ENCODE results near the gene GRB2.

Gene GRB2

DNA sequence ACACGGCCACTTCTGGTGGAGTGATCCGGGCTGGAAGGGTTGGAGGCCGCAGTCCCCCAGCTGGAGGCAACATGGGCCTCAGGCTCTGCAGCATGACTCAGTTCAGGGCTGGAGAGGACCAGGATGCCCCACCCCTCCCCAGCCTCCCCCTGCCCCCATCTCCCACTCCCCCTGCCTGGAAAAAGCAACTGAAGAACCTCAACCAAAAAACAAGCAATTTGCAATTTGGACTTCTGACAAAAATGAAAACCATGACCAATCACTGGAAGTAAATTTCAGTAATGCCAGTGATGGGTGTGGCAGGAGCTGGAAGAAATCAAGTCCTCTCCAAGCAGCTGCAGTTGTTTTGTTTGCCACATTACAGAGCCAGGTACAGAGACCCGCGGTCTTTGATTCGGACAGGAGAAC, 127.8 kb downstream of the GRB2 start:
- Histone ChIP-seq H3K27ac (no peak overlapping the region), H3K27me3 (ENCODE audit: control insufficient read depth, insufficient read depth, low read length) (no peaks in the 10 kb centered on the region), H3K4me1 (no peaks in the 10 kb centered on the region), H3K9ac (no peak overlapping the region), H3K9me3 (ENCODE audit: control insufficient read depth, low read length) (no peaks in the 10 kb centered on the region), H3K4me3 (ENCODE audit: low read depth, low read length) (no peak overlapping the region), H3K79me2 (no peaks in the 10 kb centered on the region), H3K4me2 (ENCODE audit: low read length) (no peak overlapping the region), H2AFZ (no peak overlapping the region), H3K36me3 (ENCODE audit: control insufficient read depth, insufficient read depth, low read length) (no peaks in the 10 kb centered on the region)
- TF ChIP-seq, protein P1, sequence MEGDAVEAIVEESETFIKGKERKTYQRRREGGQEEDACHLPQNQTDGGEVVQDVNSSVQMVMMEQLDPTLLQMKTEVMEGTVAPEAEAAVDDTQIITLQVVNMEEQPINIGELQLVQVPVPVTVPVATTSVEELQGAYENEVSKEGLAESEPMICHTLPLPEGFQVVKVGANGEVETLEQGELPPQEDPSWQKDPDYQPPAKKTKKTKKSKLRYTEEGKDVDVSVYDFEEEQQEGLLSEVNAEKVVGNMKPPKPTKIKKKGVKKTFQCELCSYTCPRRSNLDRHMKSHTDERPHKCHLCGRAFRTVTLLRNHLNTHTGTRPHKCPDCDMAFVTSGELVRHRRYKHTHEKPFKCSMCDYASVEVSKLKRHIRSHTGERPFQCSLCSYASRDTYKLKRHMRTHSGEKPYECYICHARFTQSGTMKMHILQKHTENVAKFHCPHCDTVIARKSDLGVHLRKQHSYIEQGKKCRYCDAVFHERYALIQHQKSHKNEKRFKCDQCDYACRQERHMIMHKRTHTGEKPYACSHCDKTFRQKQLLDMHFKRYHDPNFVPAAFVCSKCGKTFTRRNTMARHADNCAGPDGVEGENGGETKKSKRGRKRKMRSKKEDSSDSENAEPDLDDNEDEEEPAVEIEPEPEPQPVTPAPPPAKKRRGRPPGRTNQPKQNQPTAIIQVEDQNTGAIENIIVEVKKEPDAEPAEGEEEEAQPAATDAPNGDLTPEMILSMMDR (IDR thresholded peaks at IDR 0.05), result no peak

DNA sequence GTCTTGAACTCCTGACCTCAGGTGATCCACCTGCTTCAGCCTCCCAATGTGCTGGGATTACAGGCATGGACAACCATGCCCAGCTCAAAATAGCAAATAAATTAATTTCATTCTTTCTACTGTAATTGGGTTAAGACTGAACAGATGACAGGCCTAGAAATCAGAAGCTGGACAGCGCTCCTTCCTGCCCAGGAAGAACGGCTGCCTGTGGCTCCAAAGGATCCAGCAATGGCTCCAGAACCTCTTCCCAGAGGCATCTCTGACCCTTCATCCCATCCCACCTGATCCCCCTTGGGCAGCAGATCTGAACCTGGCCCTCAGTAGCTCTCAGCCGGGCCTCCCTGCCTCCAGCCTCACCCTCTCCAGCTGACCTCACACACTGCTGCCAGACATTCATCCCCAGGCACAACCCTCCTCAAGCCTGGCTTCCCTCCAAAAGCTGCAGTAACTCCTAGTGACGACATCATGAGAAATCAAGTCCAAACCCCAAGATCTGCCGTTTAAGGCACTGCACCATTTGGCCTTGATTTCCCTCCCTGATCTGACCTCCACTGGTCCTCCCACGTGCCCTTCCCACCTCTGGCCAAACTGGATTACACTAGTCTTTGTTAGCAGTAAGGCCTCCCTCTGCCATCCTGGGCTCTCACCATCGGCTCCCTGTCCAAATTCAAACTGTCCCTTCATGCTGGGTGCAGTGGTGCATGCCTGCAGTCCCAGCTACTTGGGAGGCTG, 131.3 kb downstream of the GRB2 start:
- Histone ChIP-seq H3K4me3 (ENCODE audit: low read depth, low read length) (no peak overlapping the region), H3K27me3 (ENCODE audit: control insufficient read depth, insufficient read depth, low read length) (no peaks in the 10 kb centered on the region), H3K27ac (no peak overlapping the region), H3K4me1 (peaks cover 12% of the 10 kb centered on the region), H2AFZ (no peak overlapping the region), H3K9me3 (ENCODE audit: control insufficient read depth, low read length) (no peaks in the 10 kb centered on the region), H3K36me3 (ENCODE audit: control insufficient read depth, insufficient read depth, low read length) (no peaks in the 10 kb centered on the region), H3K4me2 (ENCODE audit: low read length) (no peak overlapping the region), H3K79me2 (no peaks in the 10 kb centered on the region), H3K9ac (no peak overlapping the region)
- TF ChIP-seq, protein P1 (IDR thresholded peaks at IDR 0.05), result no peak

DNA sequence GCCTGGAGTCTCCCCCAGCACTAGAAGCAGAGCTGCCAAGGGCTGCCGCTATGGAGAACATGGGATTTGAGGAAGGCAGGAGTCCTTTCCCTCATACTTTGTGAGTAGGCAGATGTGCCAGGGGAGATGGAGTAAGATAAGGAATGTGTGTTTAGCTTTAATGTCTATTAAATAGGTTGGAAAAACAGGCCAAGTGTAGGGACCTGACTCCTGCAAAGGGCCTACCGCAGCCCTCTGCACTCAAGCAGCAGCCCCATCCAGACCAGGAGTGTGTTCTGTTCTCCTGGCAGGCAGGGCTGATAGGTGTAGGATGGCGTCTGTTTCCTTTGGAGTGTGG, 132.7 kb downstream of the GRB2 start:
- TF ChIP-seq, protein P1 (IDR thresholded peaks at IDR 0.05), result no peak
- Histone ChIP-seq H3K36me3 (ENCODE audit: control insufficient read depth, insufficient read depth, low read length) (no peaks in the 10 kb centered on the region), H3K9me3 (ENCODE audit: control insufficient read depth, low read length) (no peaks in the 10 kb centered on the region), H2AFZ (no peak overlapping the region), H3K4me1 (peaks cover 14% of the 10 kb centered on the region), H3K9ac (no peak overlapping the region), H3K27me3 (ENCODE audit: control insufficient read depth, insufficient read depth, low read length) (no peaks in the 10 kb centered on the region), H3K4me2 (ENCODE audit: low read length) (no peak overlapping the region), H3K4me3 (ENCODE audit: low read depth, low read length) (no peak overlapping the region), H3K27ac (no peak overlapping the region), H3K79me2 (no peaks in the 10 kb centered on the region)

DNA sequence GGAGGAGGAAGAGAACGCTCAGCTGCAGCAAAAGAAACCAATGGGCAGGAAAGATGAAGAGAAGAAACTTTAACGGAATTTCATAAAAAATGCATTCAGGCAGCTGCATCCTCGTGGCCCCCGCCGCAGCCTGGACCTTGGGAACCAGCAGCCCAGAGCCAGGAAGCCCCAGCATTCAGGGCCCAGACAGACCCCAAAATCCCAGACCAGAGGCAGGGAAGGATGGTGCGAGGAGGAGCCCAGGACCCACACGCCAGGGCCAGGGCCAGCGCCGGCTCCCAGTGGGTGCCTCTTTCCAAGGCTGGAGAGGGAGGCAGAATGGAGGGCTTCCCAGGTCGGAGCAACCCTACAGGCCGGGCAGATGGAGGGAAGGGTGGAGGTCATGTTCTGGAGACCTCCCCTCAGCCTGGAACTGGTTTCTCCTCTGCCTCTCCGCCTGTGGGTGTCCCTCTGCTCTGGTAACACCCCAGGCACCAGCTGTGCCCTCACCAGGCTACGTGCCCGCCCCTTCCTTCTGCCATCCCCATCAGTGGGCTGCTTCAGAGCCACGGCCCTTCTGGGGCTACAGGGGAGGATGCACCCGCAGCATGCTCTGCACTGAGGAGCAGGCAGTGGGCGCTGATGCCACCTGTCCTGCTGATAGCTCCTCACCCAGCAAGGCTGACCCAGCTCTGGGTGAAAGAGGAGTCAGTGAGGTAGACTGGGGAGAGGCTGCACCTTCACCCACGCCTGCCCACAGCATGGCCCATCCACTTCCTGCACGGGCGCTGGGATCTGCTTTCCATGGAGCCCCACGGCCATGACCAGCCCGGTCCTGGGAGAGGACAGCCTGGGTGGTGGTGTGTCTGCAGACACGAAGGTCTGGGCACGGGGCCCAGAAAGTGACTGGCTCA, 133.3 kb downstream of the GRB2 start:
- peak overlapping the region; percentile 100 for H2AFZ ChIP-seq
- peak overlapping the region; percentile 66 for H3K27ac ChIP-seq
- no peaks in the 10 kb centered on the region for H3K36me3 ChIP-seq (ENCODE audit: control insufficient read depth, insufficient read depth, low read length)
- H3K4me1 ChIP-seq, result peaks cover 18% of the 10 kb centered on the region
- H3K4me3 ChIP-seq (ENCODE audit: low read depth, low read length), result peak overlapping the region; percentile 67
- H3K4me2 ChIP-seq (ENCODE audit: low read length), result peak overlapping the region; percentile 99
- TF ChIP-seq, protein P1 (IDR thresholded peaks at IDR 0.05), result no peak
- H3K79me2 ChIP-seq, result no peaks in the 10 kb centered on the region
- H3K9me3 ChIP-seq (ENCODE audit: control insufficient read depth, low read length), result no peaks in the 10 kb centered on the region
- H3K9ac ChIP-seq, result no peak overlapping the region
- no peaks in the 10 kb centered on the region for H3K27me3 ChIP-seq (ENCODE audit: control insufficient read depth, insufficient read depth, low read length)
